PC-3 (cell line): ENCODE data around the gene KRTAP3-2. TPM values are rescaled to one million over a fixed set of nuclear protein-coding genes. Genes with fewer than 3 reads are reported as not detected.
A peak's percentile ranks its signal among the peaks of the same experiment; 100 is the strongest.

ENCODE experiments used
- ATAC-seq: fragments of 200-7000 bp; cut with Tn5 transposase; 2 replicates; pipeline ENCODE4 v1.9.1; 2020; ENCODE audit warnings: mild to moderate bottlenecking, moderate library complexity
- BruUV-seq: library from RNA; stranded (reverse); fragments of 400-500 nt; replicated peaks from 2 replicates; lab custom pipeline; 2021; lab: Mats Ljungman, UMichigan
- CTCF ChIA-PET: fragments of 300-600 bp; sonication (Branson Sonifier 250); formaldehyde crosslinking; loops from one replicate; lab custom pipeline; 2022; ENCODE audit warnings: antibody characterized with exemption; lab: Charles Lee
- POLR2A ChIA-PET: fragments of 300-600 bp; sonication (Branson Sonifier 250); formaldehyde crosslinking; loops from one replicate; lab custom pipeline; 2022; ENCODE audit warnings: antibody characterized with exemption; ENCODE audit not compliant: unreplicated experiment; lab: Charles Lee
- DNase-seq: peaks from one replicate; pipeline ENCODE4 v3.0.0-alpha.2; 2015
- H2AFZ ChIP-seq: fragments of 300-600 bp; sonication (generic); 2 replicates; pipeline ENCODE4 v1.6.0; 2016; ENCODE audit warnings: antibody characterized with exemption, low read length
- H3F3A ChIP-seq: fragments of 300-600 bp; sonication (generic); one replicate; pipeline ENCODE4 v1.6.0; 2017; ENCODE audit warnings: antibody characterized with exemption, low read length, control low read depth, mild to moderate bottlenecking; ENCODE audit not compliant: unreplicated experiment
- H3K27ac ChIP-seq: fragments of 300-600 bp; sonication (generic); 2 replicates; pipeline ENCODE4 v1.5.1; 2016; ENCODE audit warnings: mild to moderate bottlenecking, low read length
- H3K27me3 ChIP-seq: fragments of 300-600 bp; sonication (generic); 2 replicates; pipeline ENCODE4 v1.6.1; 2016; ENCODE audit warnings: low read length, mixed read lengths
- H3K36me3 ChIP-seq: fragments of 300-600 bp; sonication (generic); 2 replicates; pipeline ENCODE4 v1.6.1; 2016; ENCODE audit warnings: low read depth, mixed run types, low read length, mixed read lengths
- H3K4me1 ChIP-seq: fragments of 300-600 bp; sonication (generic); 2 replicates; pipeline ENCODE4 v1.5.1; 2016; ENCODE audit warnings: low read length; ENCODE audit not compliant: insufficient read depth
- H3K4me2 ChIP-seq: fragments of 300-600 bp; sonication (generic); 2 replicates; pipeline ENCODE4 v1.6.0; 2016; ENCODE audit warnings: low read length
- H3K4me3 ChIP-seq: fragments of 300-600 bp; sonication (generic); 2 replicates; pipeline ENCODE4 v1.5.1; 2016; ENCODE audit warnings: mild to moderate bottlenecking, low read length, mixed read lengths
- H3K79me2 ChIP-seq: fragments of 300-600 bp; sonication (generic); 2 replicates; pipeline ENCODE4 v1.6.1; 2017; ENCODE audit warnings: low read length, mixed read lengths
- H3K9ac ChIP-seq: fragments of 300-600 bp; sonication (generic); 2 replicates; pipeline ENCODE4 v1.6.0; 2016; ENCODE audit warnings: mild to moderate bottlenecking, low read length
- H3K9me2 ChIP-seq: fragments of 300-600 bp; sonication (generic); replicated peaks from 2 replicates; pipeline ENCODE4 v1.6.1; 2016; ENCODE audit warnings: mixed run types, low read length, mixed read lengths
- H3K9me3 ChIP-seq: fragments of 300-600 bp; sonication (generic); 2 replicates; pipeline ENCODE4 v1.6.1; 2016; ENCODE audit warnings: low read length, mixed read lengths
- H4K20me1 ChIP-seq: fragments of 300-600 bp; sonication (generic); 2 replicates; pipeline ENCODE4 v1.6.1; 2016; ENCODE audit warnings: low read length, mixed read lengths
- CTCF ChIP-seq: fragments of 300-600 bp; sonication (generic); conservative IDR thresholded peaks from 2 replicates; pipeline ENCODE4 v1.5.1; 2017; ENCODE audit warnings: antibody characterized with exemption, low read depth, mild to moderate bottlenecking, low read length
- EZH2 ChIP-seq: fragments of 300-600 bp; sonication (generic); IDR thresholded peaks from one replicate; pipeline ENCODE4 v1.6.1; 2017; ENCODE audit warnings: antibody characterized with exemption, mild to moderate bottlenecking, low read length; ENCODE audit not compliant: unreplicated experiment
- EZH2phosphoT487 ChIP-seq: fragments of 300-600 bp; sonication (generic); IDR thresholded peaks from 2 replicates; pipeline ENCODE4 v1.6.1; 2018; ENCODE audit warnings: mild to moderate bottlenecking, antibody characterized with exemption, low read length, borderline replicate concordance
- intact Hi-C: fragments of 100-400 bp; cut with micrococcal nuclease; formaldehyde crosslinking; loops from 2 replicates; pipeline ENCODE4 v1.9.0; 2023
- total RNA-seq: library from RNA; depleted of rRNA; stranded (reverse); fragments of >200 nt; gene quantifications from 2 replicates; pipeline ENCODE4 v1.2.3, GENCODE V29; 2014

The KRTAP3-2 gene
- total RNA-seq, 1 experiment from 2014 or later: not detected

DNA sequence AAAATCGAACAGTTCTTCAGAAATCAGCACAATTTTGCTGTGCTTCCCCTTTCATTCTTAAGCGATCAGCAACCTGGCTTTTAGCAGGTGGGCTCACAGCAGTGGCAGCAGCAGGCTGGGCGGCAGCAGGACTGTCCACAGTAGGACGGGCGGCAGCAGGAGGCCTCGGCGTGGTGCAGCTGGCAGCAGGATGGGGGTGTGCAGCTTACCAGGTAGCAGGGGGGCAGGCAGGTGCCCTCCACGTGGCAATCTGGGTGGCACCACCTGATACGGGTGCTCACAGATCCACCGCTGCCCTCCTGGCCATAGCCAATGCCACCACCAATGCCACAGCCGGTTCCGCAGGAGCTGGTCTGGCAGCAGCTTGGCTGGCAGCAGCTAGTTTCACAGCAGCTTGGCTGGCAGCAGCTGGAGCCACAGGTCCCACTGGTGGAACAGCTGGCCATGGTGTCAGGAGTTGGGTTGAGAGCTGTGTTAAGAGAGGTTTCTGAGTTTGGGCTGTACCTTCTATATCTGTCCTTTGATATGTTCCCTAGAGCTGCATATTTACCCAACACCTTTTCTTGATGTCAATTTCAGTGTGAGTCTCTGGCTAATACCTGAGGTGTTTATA is 30.0 kb upstream of the KRTAP3-2 start, which contains the start of gene KRTAP1-4:
Gene KRTAP1-4 (minus strand): TSS at position 563 of the 613 bp plus-strand sequence. CDS start 117 bp downstream, at position 446.
- Histone ChIP-seq H3K9me2 (no peaks in the 10 kb centered on the region), H2AFZ (no peak within 1 kb of the TSS), H3K36me3 (no peaks in the 10 kb centered on the region), H3K79me2 (no peaks in the 10 kb centered on the region), H3K27me3 (no peaks in the 10 kb centered on the region), H4K20me1 (no peaks in the 10 kb centered on the region), H3K9ac (no peak within 1 kb of the TSS), H3F3A (no peaks in the 10 kb centered on the region), H3K9me3 (no peaks in the 10 kb centered on the region), H3K4me3 (no peak within 1 kb of the TSS), H3K27ac (no peak within 1 kb of the TSS), H3K4me2 (no peak within 1 kb of the TSS), H3K4me1 (peaks cover 17% of the 10 kb centered on the region)
- TF ChIP-seq EZH2: no peak
- no peak for TF ChIP-seq EZH2phosphoT487
- DNase-seq: no peak
- CTCF ChIA-PET: no interaction called here
- no peak for ATAC-seq
- intact Hi-C loops: no loop called here
- POLR2A ChIA-PET: no interaction called here
- no TSS peak for BruUV-seq

DNA sequence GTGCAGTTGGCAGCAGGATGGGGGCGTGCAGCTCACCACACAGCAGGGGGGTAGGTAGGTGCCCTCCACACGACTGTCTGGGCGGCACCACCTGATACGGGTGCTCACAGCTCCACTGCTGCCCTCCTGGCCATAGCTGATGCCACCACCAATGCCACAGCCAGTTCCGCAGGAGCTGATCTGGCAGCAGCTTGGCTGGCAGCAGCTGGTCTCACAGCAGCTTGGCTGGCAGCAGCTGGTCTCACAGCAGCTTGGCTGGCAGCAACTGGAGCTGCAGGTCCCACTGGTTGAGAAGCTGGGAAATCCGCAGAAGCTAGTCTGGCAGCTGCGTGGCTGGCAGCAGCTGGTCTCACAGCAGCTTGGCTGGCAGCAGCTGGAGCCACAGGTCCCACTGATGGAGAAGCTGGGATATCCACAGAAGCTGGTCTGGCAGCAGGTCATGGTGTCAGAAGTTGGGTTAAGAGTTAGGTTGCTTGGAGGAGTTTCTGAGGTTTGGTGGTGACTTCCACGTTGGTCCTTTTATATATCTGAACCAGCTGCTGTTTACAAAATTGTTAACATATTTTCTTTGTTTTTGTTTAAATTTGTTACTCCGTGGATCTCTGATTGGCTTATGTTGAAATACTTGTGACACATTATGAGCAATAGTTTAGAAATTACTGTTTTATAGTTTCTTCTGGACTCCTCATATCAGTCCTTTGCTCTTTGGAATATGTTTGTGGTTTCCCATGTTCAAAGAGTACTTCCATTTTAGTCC is 27.2 kb upstream of the KRTAP3-2 start, which contains the start of gene KRTAP1-5:
Gene KRTAP1-5 (minus strand): TSS at position 494 of the 757 bp plus-strand sequence. CDS start 53 bp downstream, at position 441.
- CTCF ChIA-PET: no interaction called here
- Histone ChIP-seq H4K20me1 (no peaks in the 10 kb centered on the region), H3K9me2 (no peaks in the 10 kb centered on the region), H3K4me1 (peaks cover 17% of the 10 kb centered on the region), H3F3A (no peaks in the 10 kb centered on the region), H3K79me2 (no peaks in the 10 kb centered on the region), H3K9me3 (no peaks in the 10 kb centered on the region), H3K9ac (no peak within 1 kb of the TSS), H3K27ac (peak within 1 kb of the TSS; percentile 39), H3K27me3 (no peaks in the 10 kb centered on the region), H3K4me3 (no peak within 1 kb of the TSS), H2AFZ (peak within 1 kb of the TSS; percentile 55), H3K4me2 (peak within 1 kb of the TSS; percentile 49; the same call in 1 of the 2 replicates), H3K36me3 (no peaks in the 10 kb centered on the region)
- POLR2A ChIA-PET: no interaction called here
- DNase-seq (peak; percentile 58), ATAC-seq (peak; percentile 43; the same call in 1 of the 2 replicates)
- intact Hi-C loops: no loop called here
- TF ChIP-seq EZH2 (no peak), EZH2phosphoT487 (no peak), CTCF (no peak)
- no TSS peak for BruUV-seq

- Histone ChIP-seq H3K4me3 (no peak overlapping the region), H3K36me3 (no peaks in the 10 kb centered on the region), H3K27me3 (no peaks in the 10 kb centered on the region), H3K79me2 (no peaks in the 10 kb centered on the region), H3K9me2 (no peaks in the 10 kb centered on the region), H3K9me3 (no peaks in the 10 kb centered on the region), H4K20me1 (no peaks in the 10 kb centered on the region), H3K9ac (no peak overlapping the region), H3K4me1 (peaks cover 21% of the 10 kb centered on the region), H3K27ac (no peak overlapping the region), H3K4me2 (no peak overlapping the region), H3F3A (no peaks in the 10 kb centered on the region), H2AFZ (no peak overlapping the region)
- POLR2A ChIA-PET: no interaction called here
- CTCF ChIA-PET: no interaction called here
- BruUV-seq: no TSS peak
- no peak for DNase-seq
- TF ChIP-seq EZH2phosphoT487 (no peak), EZH2 (no peak), CTCF (no peak)
- intact Hi-C loops: no loop called here
- no peak for ATAC-seq
Observed at GRCh38 chr17:41024697-41025096, 25.0 kb upstream of the KRTAP3-2 start.
